Adipocyte (in vitro differentiated cells): ENCODE results near the gene NXF1.
"Not testable (repeated sequence)": the region's sequence is repeated elsewhere in the genome, so short reads cannot be mapped to it uniquely, and the experiment has no call there.

ENCODE experiments used
- DNase-seq: peaks from one replicate; pipeline ENCODE4 v3.0.0-alpha.2; 2015; ENCODE audit warnings: low read depth
- H3K27me3 ChIP-seq: replicated peaks from 2 replicates; pipeline ENCODE4 v1.7.0; 2013; ENCODE audit warnings: mild to moderate bottlenecking, low read length, moderate library complexity; ENCODE audit not compliant: control insufficient read depth, insufficient read depth
- H3K36me3 ChIP-seq: 2 replicates; pipeline ENCODE4 v1.7.0; 2013; ENCODE audit warnings: low read length, mild to moderate bottlenecking, moderate library complexity; ENCODE audit not compliant: control insufficient read depth, insufficient read depth, severe bottlenecking
- H3K4me1 ChIP-seq: 2 replicates; pipeline ENCODE4 v1.7.0; 2013; ENCODE audit warnings: mild to moderate bottlenecking, low read length, moderate library complexity; ENCODE audit not compliant: control insufficient read depth, insufficient read depth
- H3K4me3 ChIP-seq: 2 replicates; pipeline ENCODE4 v1.7.0; 2013; ENCODE audit warnings: mild to moderate bottlenecking, low read length, moderate library complexity
- H3K9ac ChIP-seq: 2 replicates; pipeline ENCODE4 v1.7.0; 2013; ENCODE audit warnings: mild to moderate bottlenecking, low read length, moderate library complexity
- H3K9me3 ChIP-seq: 2 replicates; pipeline ENCODE4 v1.7.0; 2013; ENCODE audit warnings: mild to moderate bottlenecking, low read length, moderate library complexity; ENCODE audit not compliant: control insufficient read depth

Gene NXF1

GRCh38 chr11:62777389-62777788 is 27.9 kb downstream of the NXF1 start:
- Histone ChIP-seq H3K27me3 (no peaks in the 10 kb centered on the region), H3K9me3 (no peaks in the 10 kb centered on the region), H3K36me3 (peaks cover 41% of the 10 kb centered on the region), H3K9ac (no peak overlapping the region), H3K4me3 (no peak overlapping the region), H3K4me1 (no peaks in the 10 kb centered on the region)
- no peak for DNase-seq

GRCh38 chr11:62775646-62776045 is 29.6 kb downstream of the NXF1 start:
- Histone ChIP-seq H3K4me1 (peaks cover 9% of the 10 kb centered on the region), H3K4me3 (no peak overlapping the region), H3K9me3 (no peaks in the 10 kb centered on the region), H3K36me3 (peaks cover 32% of the 10 kb centered on the region), H3K9ac (no peak overlapping the region), H3K27me3 (no peaks in the 10 kb centered on the region)
- no peak for DNase-seq

- H3K36me3 ChIP-seq = peaks cover 28% of the 10 kb centered on the region
- no peak overlapping the region for H3K9ac ChIP-seq
- no peak overlapping the region for H3K4me3 ChIP-seq
- no peak for DNase-seq
- peaks cover 19% of the 10 kb centered on the region for H3K4me1 ChIP-seq
- no peaks in the 10 kb centered on the region for H3K9me3 ChIP-seq
- no peaks in the 10 kb centered on the region for H3K27me3 ChIP-seq
These were observed 30.8 kb downstream of the NXF1 start for GRCh38 chr11:62774407-62774806.

GRCh38 chr11:62771144-62772021 is 33.9 kb downstream of the NXF1 start, which contains the start of gene TAF6L:
Gene TAF6L (plus strand): TSS chr11:62771396. CDS start chr11:62775784, 4,388 bp downstream.
- Histone ChIP-seq H3K27me3 (no peaks in the 10 kb centered on the region), H3K9me3 (no peaks in the 10 kb centered on the region), H3K36me3 (peaks cover 21% of the 10 kb centered on the region), H3K9ac (peak within 1 kb of the TSS; percentile 80), H3K4me3 (peak within 1 kb of the TSS; percentile 85), H3K4me1 (peaks cover 19% of the 10 kb centered on the region)
- DNase-seq = peak; percentile 99

DNA sequence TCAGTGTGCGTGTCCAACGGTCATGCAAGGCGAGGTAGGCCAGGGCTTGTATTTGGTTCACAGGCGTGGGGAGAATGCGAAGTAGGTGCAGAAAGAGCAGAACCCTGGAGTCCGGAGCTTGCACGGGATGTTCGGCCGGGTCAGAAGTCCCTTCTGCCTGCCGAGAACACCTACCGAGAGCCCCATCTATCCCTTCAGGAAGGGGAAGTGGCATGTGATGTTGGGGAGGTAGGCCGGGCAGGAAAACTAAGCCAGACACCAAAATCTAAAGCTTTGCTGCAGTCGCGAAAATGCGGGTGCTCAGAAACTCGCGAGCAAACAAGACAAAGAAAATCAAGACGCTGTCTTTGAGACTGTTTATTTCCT is 34.5 kb downstream of the NXF1 start:
- Histone ChIP-seq H3K9ac (peak overlapping the region; percentile 80), H3K4me3 (peak overlapping the region; percentile 85), H3K9me3 (no peaks in the 10 kb centered on the region), H3K27me3 (no peaks in the 10 kb centered on the region), H3K36me3 (peaks cover 21% of the 10 kb centered on the region), H3K4me1 (peaks cover 19% of the 10 kb centered on the region)
- DNase-seq = no peak

GRCh38 chr11:62760867-62761227 is 44.4 kb downstream of the NXF1 start:
- H3K9ac ChIP-seq, DNase-seq, H3K36me3 ChIP-seq, H3K27me3 ChIP-seq, H3K9me3 ChIP-seq: not testable (repeated sequence)
- peak overlapping the region; percentile 93 for H3K4me3 ChIP-seq
- peaks cover 11% of the 10 kb centered on the region for H3K4me1 ChIP-seq

GRCh38 chr11:62757846-62758788 is 47.1 kb downstream of the NXF1 start:
- no peaks in the 10 kb centered on the region for H3K27me3 ChIP-seq
- no peak overlapping the region for H3K4me3 ChIP-seq
- H3K9ac ChIP-seq = no peak overlapping the region
- H3K9me3 ChIP-seq = no peaks in the 10 kb centered on the region
- H3K36me3 ChIP-seq = no peaks in the 10 kb centered on the region
- DNase-seq = no peak
- H3K4me1 ChIP-seq = peaks cover 16% of the 10 kb centered on the region

- Histone ChIP-seq H3K27me3 (no peaks in the 10 kb centered on the region), H3K9me3 (no peaks in the 10 kb centered on the region), H3K9ac (no peak overlapping the region), H3K36me3 (no peaks in the 10 kb centered on the region), H3K4me3 (no peak overlapping the region), H3K4me1 (peaks cover 11% of the 10 kb centered on the region)
- no peak for DNase-seq
These were observed 50.1 kb downstream of the NXF1 start for GRCh38 chr11:62755086-62755615.

GRCh38 chr11:62753736-62754603 is 51.3 kb downstream of the NXF1 start, which contains the start of gene ZBTB3:
Gene ZBTB3 (minus strand): TSS chr11:62754160. CDS start chr11:62753664, 496 bp downstream.
- no peaks in the 10 kb centered on the region for H3K27me3 ChIP-seq
- H3K36me3 ChIP-seq = no peaks in the 10 kb centered on the region
- peak within 1 kb of the TSS; percentile 83 for H3K4me3 ChIP-seq
- peak; percentile 99 for DNase-seq
- H3K9ac ChIP-seq = peak within 1 kb of the TSS; percentile 91
- H3K9me3 ChIP-seq = no peaks in the 10 kb centered on the region
- peaks cover 11% of the 10 kb centered on the region for H3K4me1 ChIP-seq

DNA sequence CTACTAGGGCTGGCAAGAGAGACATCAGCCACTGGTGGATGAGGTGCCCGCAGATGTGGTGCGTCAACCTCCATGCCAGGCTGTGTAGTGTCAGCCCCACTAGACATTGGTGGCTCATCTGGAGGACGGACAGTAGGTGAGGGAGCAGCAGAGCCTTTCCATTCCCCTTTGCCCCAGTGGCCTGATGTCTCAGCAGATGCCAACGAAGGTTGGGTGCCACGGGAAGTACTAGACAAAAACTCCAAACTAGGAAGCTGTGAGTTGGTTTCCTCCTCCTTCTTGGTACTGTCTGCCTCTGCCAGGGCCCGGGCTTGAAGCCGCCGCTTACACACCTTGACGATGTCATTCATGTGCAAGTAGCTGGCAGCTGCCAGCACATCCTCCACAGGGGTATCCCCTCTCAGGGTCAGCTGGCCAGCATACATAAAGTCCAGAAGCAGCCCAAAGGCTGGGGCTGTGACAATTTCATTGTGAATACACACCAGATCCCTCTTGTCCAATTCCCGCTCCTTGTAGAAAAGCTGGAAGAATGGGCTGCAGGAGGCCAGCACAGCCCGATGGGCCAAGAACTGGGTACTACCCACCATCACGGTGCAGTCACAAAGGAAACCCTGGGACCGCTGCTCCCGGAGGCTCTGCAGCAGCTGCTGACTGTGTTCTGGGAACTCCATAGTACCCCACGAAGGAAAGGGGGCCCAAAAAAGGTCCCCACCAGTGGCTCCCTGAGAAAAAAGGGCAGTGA is 52.1 kb downstream of the NXF1 start:
- H3K9me3 ChIP-seq = no peaks in the 10 kb centered on the region
- peak overlapping the region; percentile 91 for H3K9ac ChIP-seq
- no peaks in the 10 kb centered on the region for H3K36me3 ChIP-seq
- H3K4me1 ChIP-seq = peaks cover 11% of the 10 kb centered on the region
- H3K27me3 ChIP-seq = no peaks in the 10 kb centered on the region
- peak overlapping the region; percentile 83 for H3K4me3 ChIP-seq
- DNase-seq = no peak
